ENCODE measurements around the gene HSPA5. TPM values are rescaled to one million over a fixed set of nuclear protein-coding genes. Genes with fewer than 3 reads are reported as not detected.

Gene HSPA5
- total and polyA plus RNA-seq, 10 of the 15 experiments (the other 5 are each of a cell fraction or from before 2014, with no cell fraction given): 39.8 to 517 (median 105) TPM

DNA sequence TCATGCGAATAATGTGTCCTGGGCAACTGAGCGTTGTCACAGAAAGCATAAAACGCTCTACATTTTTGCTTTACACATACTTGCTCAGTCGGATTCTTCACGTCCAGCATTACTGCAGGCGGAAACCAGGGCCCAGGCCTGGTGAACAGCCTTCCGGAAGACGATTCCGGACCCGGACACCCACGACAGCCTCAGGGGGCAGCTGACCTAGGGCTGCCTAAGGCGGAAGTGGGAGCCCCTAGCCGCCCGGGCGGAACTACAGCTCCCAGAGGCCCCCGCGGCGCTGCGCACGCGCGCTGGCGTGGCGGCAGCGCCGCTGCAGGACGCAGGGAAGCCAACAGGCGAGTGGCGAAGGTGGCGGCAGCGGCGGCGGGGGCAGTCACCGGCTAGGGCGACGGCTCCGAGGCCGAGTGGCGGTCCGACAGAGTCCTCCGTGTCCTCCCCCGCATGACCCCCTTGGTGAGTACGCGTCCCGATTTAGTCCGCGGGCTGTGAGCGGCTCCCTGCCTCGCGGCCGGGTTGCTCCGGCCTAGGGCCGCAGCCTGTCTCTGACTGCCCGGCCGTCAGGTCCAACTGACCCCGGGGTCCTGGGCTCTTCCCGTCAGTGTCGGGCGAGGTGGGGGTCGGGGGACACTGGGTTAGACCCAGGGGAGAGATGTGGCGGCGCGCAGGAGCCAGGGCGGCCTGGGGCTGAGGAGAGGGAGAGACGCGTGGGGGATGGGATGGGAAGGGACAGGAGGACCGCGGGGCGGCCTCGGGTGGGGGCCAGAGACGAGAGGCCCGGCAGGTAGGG, 20.6 kb upstream of the HSPA5 start, which contains the start of gene GAPVD1 (continued):
- TF ChIP-seq USF2 (IDR thresholded peaks at IDR 0.05; ENCODE audit: borderline replicate concordance, low read depth, low read length) (peak; percentile 64), HCFC1 (IDR thresholded peaks at IDR 0.05; ENCODE audit: low read length) (peak; percentile 96), IKZF1 (conservative IDR thresholded peaks at IDR 0.05) (peak; percentile 98), KLF5 (IDR thresholded peaks at IDR 0.05; ENCODE audit: partially characterized antibody) (peak; percentile 69), EED (IDR thresholded peaks at IDR 0.05; ENCODE audit: low read depth) (no peak), HDAC6 (IDR thresholded peaks at IDR 0.05; ENCODE audit: unreplicated experiment) (peak; percentile 23), TBL1XR1 (IDR thresholded peaks at IDR 0.05; ENCODE audit: low read depth, low read length) (0 out of 2 replicates have a peak, but pooled peaks have one; percentile 8), ELK1 (IDR thresholded peaks at IDR 0.05; ENCODE audit: low read depth, low read length) (peak; percentile 76), RELB (IDR thresholded peaks at IDR 0.05; ENCODE audit: low read depth) (0 out of 2 replicates have a peak, but pooled peaks have one; percentile 64), SP1 (IDR thresholded peaks at IDR 0.05; ENCODE audit: low read depth, low read length) (peak; percentile 27), NFIC (IDR thresholded peaks at IDR 0.05; ENCODE audit: low read depth, low read length) (no peak), POLR2AphosphoS2 (IDR thresholded peaks at IDR 0.05; ENCODE audit: low read depth, low read length) (peak; percentile 78; the same call in 1 of the 2 replicates), CREM (IDR thresholded peaks at IDR 0.05; ENCODE audit: low read depth) (peak; percentile 17; the same call in 1 of the 2 replicates), TCF12 (IDR thresholded peaks at IDR 0.05; ENCODE audit: low read depth, low read length) (peak; percentile 75; the same call in 1 of the 2 replicates), RELA (IDR thresholded peaks at IDR 0.05; ENCODE audit: borderline replicate concordance, partially characterized antibody) (peak; percentile 62), GABPA (IDR thresholded peaks at IDR 0.05; ENCODE audit: low read depth) (peak; percentile 85), NR2C1 (IDR thresholded peaks at IDR 0.05) (peak; percentile 65), YY1 (IDR thresholded peaks at IDR 0.05; ENCODE audit: low read depth, low read length) (peak; percentile 83), EGR1 (IDR thresholded peaks at IDR 0.05; ENCODE audit: borderline replicate concordance in 1 of 2, low read depth in 2 of 2, low read length in 2 of 2) (peak; percentile 6 to 24; a peak in 1 of 3 replicates), USF1 (IDR thresholded peaks at IDR 0.05; ENCODE audit: borderline replicate concordance, extremely low read length, insufficient read depth, low read depth, low read length) (peak; percentile 74)
- TF ChIP-seq, protein P1, sequence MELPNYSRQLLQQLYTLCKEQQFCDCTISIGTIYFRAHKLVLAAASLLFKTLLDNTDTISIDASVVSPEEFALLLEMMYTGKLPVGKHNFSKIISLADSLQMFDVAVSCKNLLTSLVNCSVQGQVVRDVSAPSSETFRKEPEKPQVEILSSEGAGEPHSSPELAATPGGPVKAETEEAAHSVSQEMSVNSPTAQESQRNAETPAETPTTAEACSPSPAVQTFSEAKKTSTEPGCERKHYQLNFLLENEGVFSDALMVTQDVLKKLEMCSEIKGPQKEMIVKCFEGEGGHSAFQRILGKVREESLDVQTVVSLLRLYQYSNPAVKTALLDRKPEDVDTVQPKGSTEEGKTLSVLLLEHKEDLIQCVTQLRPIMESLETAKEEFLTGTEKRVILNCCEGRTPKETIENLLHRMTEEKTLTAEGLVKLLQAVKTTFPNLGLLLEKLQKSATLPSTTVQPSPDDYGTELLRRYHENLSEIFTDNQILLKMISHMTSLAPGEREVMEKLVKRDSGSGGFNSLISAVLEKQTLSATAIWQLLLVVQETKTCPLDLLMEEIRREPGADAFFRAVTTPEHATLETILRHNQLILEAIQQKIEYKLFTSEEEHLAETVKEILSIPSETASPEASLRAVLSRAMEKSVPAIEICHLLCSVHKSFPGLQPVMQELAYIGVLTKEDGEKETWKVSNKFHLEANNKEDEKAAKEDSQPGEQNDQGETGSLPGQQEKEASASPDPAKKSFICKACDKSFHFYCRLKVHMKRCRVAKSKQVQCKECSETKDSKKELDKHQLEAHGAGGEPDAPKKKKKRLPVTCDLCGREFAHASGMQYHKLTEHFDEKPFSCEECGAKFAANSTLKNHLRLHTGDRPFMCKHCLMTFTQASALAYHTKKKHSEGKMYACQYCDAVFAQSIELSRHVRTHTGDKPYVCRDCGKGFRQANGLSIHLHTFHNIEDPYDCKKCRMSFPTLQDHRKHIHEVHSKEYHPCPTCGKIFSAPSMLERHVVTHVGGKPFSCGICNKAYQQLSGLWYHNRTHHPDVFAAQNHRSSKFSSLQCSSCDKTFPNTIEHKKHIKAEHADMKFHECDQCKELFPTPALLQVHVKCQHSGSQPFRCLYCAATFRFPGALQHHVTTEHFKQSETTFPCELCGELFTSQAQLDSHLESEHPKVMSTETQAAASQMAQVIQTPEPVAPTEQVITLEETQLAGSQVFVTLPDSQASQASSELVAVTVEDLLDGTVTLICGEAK (IDR thresholded peaks at IDR 0.05; ENCODE audit: borderline replicate concordance): peak; percentile 82
